SK-N-SH (cell line): ENCODE data around the gene TIMP2.

Experiments used
- FOXJ3 ChIP-seq: sonication (generic); formaldehyde crosslinking; IDR thresholded peaks from 2 replicates; pipeline ENCODE4 v1.5.1; 2020; ENCODE audit warnings: mild to moderate bottlenecking, missing genetic modification reagents
- FOXM1 ChIP-seq: IDR thresholded peaks from 2 replicates; pipeline ENCODE4 v1.4.0; 2012; ENCODE audit warnings: low read depth, mild to moderate bottlenecking
- GABPA ChIP-seq: IDR thresholded peaks from 2 replicates; pipeline ENCODE4 v1.4.0; 2012; ENCODE audit warnings: low read depth, mild to moderate bottlenecking
- POLR2AphosphoS5 ChIP-seq: IDR thresholded peaks from 2 replicates; pipeline ENCODE4 v1.6.1; 2012; ENCODE audit warnings: low read depth, low read length

- TF ChIP-seq GABPA (no peak), POLR2AphosphoS5 (no peak), FOXJ3 (CRISPR knock-in tag) (no peak), FOXM1 (no peak)
Observed at GRCh38 chr17:78952706-78953105, 27.5 kb upstream of the TIMP2 start.
